ENCODE results near the gene ELOB.

The ELOB gene

GRCh38 chr16:2728034-2728433 is 49.0 kb downstream of the ELOB start:
- Histone ChIP-seq H3K4me2 (ENCODE audit: low read length) (no peak overlapping the region), H3K23ac (ENCODE audit: low read length) (no peak overlapping the region), H3K18ac (ENCODE audit: low read length) (no peak overlapping the region), H3K27me3 (ENCODE audit: insufficient read depth, low read length) (no peaks in the 10 kb centered on the region), H3K9me3 (ENCODE audit: insufficient read depth, low read depth, low read length) (no peaks in the 10 kb centered on the region), H4K8ac (ENCODE audit: low read depth, low read length) (no peak overlapping the region), H2BK12ac (ENCODE audit: low read length) (no peak overlapping the region), H2BK120ac (ENCODE audit: insufficient read depth, low read length, poor library complexity) (no peak overlapping the region), H3K14ac (ENCODE audit: low read length) (no peak overlapping the region), H3K27ac (ENCODE audit: low read depth, low read length) (no peak overlapping the region), H3K79me2 (ENCODE audit: control insufficient read depth, insufficient read depth, low read length, poor library complexity) (no peaks in the 10 kb centered on the region), H3K4me3 (ENCODE audit: low read depth, low read length) (no peak overlapping the region), H3K4me1 (ENCODE audit: control insufficient read depth in 1 of 2, insufficient read depth in 2 of 2, low read length in 2 of 2) (no peaks in the 10 kb centered on the region), H3K9ac (ENCODE audit: low read length) (no peak overlapping the region), H4K12ac (ENCODE audit: low read depth, low read length) (no peak overlapping the region), H3K4ac (ENCODE audit: low read depth, low read length) (no peak overlapping the region), H2BK5ac (ENCODE audit: low read depth, low read length, poor library complexity) (no peak overlapping the region), H2AK5ac (ENCODE audit: low read length) (no peak overlapping the region), H2AFZ (ENCODE audit: insufficient read depth, low read length, poor library complexity) (no peak overlapping the region), H3K36me3 (ENCODE audit: control insufficient read depth in 1 of 2, insufficient read depth in 2 of 2, low read length in 2 of 2) (no peaks in the 10 kb centered on the region), H4K91ac (ENCODE audit: low read depth, low read length) (no peak overlapping the region), H3K79me1 (ENCODE audit: low read length) (no peaks in the 10 kb centered on the region)
- WGBS (ENCODE audit: extremely low coverage, insufficient coverage, insufficient read length) = no CpG with 5 or more reads among the region's 7 CpGs
- DNase-seq = no peak

- Histone ChIP-seq H3K18ac (ENCODE audit: low read length) (no peak overlapping the region), H3K4me2 (ENCODE audit: low read length) (no peak overlapping the region), H3K27me3 (ENCODE audit: insufficient read depth, low read length) (no peaks in the 10 kb centered on the region), H2BK12ac (ENCODE audit: low read length) (no peak overlapping the region), H2AFZ (ENCODE audit: insufficient read depth, low read length, poor library complexity) (no peak overlapping the region), H2BK5ac (ENCODE audit: low read depth, low read length, poor library complexity) (no peak overlapping the region), H4K91ac (ENCODE audit: low read depth, low read length) (no peak overlapping the region), H3K36me3 (ENCODE audit: control insufficient read depth in 1 of 2, insufficient read depth in 2 of 2, low read length in 2 of 2) (no peaks in the 10 kb centered on the region), H3K9ac (ENCODE audit: low read length) (no peak overlapping the region), H3K4ac (ENCODE audit: low read depth, low read length) (no peak overlapping the region), H3K9me3 (ENCODE audit: insufficient read depth, low read depth, low read length) (no peaks in the 10 kb centered on the region), H2AK5ac (ENCODE audit: low read length) (no peak overlapping the region), H3K23ac (ENCODE audit: low read length) (no peak overlapping the region), H3K4me1 (ENCODE audit: control insufficient read depth in 1 of 2, insufficient read depth in 2 of 2, low read length in 2 of 2) (no peaks in the 10 kb centered on the region), H3K27ac (ENCODE audit: low read depth, low read length) (no peak overlapping the region), H3K4me3 (ENCODE audit: low read depth, low read length) (no peak overlapping the region), H3K14ac (ENCODE audit: low read length) (no peak overlapping the region), H3K79me1 (ENCODE audit: low read length) (no peaks in the 10 kb centered on the region), H3K79me2 (ENCODE audit: control insufficient read depth, insufficient read depth, low read length, poor library complexity) (no peaks in the 10 kb centered on the region), H4K12ac (ENCODE audit: low read depth, low read length) (no peak overlapping the region), H4K8ac (ENCODE audit: low read depth, low read length) (no peak overlapping the region), H2BK120ac (ENCODE audit: insufficient read depth, low read length, poor library complexity) (no peak overlapping the region)
- WGBS (ENCODE audit: extremely low coverage, insufficient coverage, insufficient read length) = no CpG with 5 or more reads among the region's 5 CpGs
- DNase-seq = no peak
Measured at GRCh38 chr16:2726923-2727322, 50.2 kb downstream of the ELOB start.

GRCh38 chr16:2724816-2725348 is 52.2 kb downstream of the ELOB start:
- H2BK120ac ChIP-seq (ENCODE audit: insufficient read depth, low read length, poor library complexity) = no peak overlapping the region
- no peak overlapping the region for H3K18ac ChIP-seq (ENCODE audit: low read length)
- no peak overlapping the region for H4K91ac ChIP-seq (ENCODE audit: low read depth, low read length)
- H4K12ac ChIP-seq (ENCODE audit: low read depth, low read length) = no peak overlapping the region
- H3K9ac ChIP-seq (ENCODE audit: low read length) = no peak overlapping the region
- no peak overlapping the region for H3K4me3 ChIP-seq (ENCODE audit: low read depth, low read length)
- no peak overlapping the region for H2AK5ac ChIP-seq (ENCODE audit: low read length)
- H3K4ac ChIP-seq (ENCODE audit: low read depth, low read length) = no peak overlapping the region
- H3K4me1 ChIP-seq (ENCODE audit: control insufficient read depth in 1 of 2, insufficient read depth in 2 of 2, low read length in 2 of 2) = peaks cover 4% of the 10 kb centered on the region in 2 experiments
- H3K36me3 ChIP-seq (ENCODE audit: control insufficient read depth in 1 of 2, insufficient read depth in 2 of 2, low read length in 2 of 2) = no peaks in the 10 kb centered on the region
- H3K79me1 ChIP-seq (ENCODE audit: low read length) = no peaks in the 10 kb centered on the region
- H3K9me3 ChIP-seq (ENCODE audit: insufficient read depth, low read depth, low read length) = no peaks in the 10 kb centered on the region
- no peak overlapping the region for H3K4me2 ChIP-seq (ENCODE audit: low read length)
- H3K14ac ChIP-seq (ENCODE audit: low read length) = no peak overlapping the region
- no peak overlapping the region for H2AFZ ChIP-seq (ENCODE audit: insufficient read depth, low read length, poor library complexity)
- H3K79me2 ChIP-seq (ENCODE audit: control insufficient read depth, insufficient read depth, low read length, poor library complexity) = peaks cover 2% of the 10 kb centered on the region
- H3K27me3 ChIP-seq (ENCODE audit: insufficient read depth, low read length) = no peaks in the 10 kb centered on the region
- no peak overlapping the region for H3K23ac ChIP-seq (ENCODE audit: low read length)
- H2BK12ac ChIP-seq (ENCODE audit: low read length) = no peak overlapping the region
- no peak overlapping the region for H3K27ac ChIP-seq (ENCODE audit: low read depth, low read length)
- no peak for DNase-seq
- WGBS (ENCODE audit: extremely low coverage, insufficient coverage, insufficient read length) = no CpG with 5 or more reads among the region's 16 CpGs
- no peak overlapping the region for H2BK5ac ChIP-seq (ENCODE audit: low read depth, low read length, poor library complexity)
- no peak overlapping the region for H4K8ac ChIP-seq (ENCODE audit: low read depth, low read length)

GRCh38 chr16:2724088-2724676 is 52.9 kb downstream of the ELOB start:
- no peak overlapping the region for H4K91ac ChIP-seq (ENCODE audit: low read depth, low read length)

More at GRCh38 chr16:2724088-2724676, 52.9 kb downstream of the ELOB start:
- Histone ChIP-seq H4K8ac (ENCODE audit: low read depth, low read length) (no peak overlapping the region), H3K79me2 (ENCODE audit: control insufficient read depth, insufficient read depth, low read length, poor library complexity) (peaks cover 2% of the 10 kb centered on the region), H3K36me3 (ENCODE audit: control insufficient read depth in 1 of 2, insufficient read depth in 2 of 2, low read length in 2 of 2) (no peaks in the 10 kb centered on the region), H3K4ac (ENCODE audit: low read depth, low read length) (no peak overlapping the region), H2BK12ac (ENCODE audit: low read length) (no peak overlapping the region), H3K4me3 (ENCODE audit: low read depth, low read length) (no peak overlapping the region), H3K18ac (ENCODE audit: low read length) (no peak overlapping the region), H2AFZ (ENCODE audit: insufficient read depth, low read length, poor library complexity) (no peak overlapping the region), H3K9ac (ENCODE audit: low read length) (no peak overlapping the region), H3K14ac (ENCODE audit: low read length) (no peak overlapping the region), H3K4me1 (ENCODE audit: control insufficient read depth in 1 of 2, insufficient read depth in 2 of 2, low read length in 2 of 2) (peaks cover 11% of the 10 kb centered on the region in 2 experiments), H3K23ac (ENCODE audit: low read length) (peak overlapping the region; percentile 98), H3K27ac (ENCODE audit: low read depth, low read length) (no peak overlapping the region), H3K27me3 (ENCODE audit: insufficient read depth, low read length) (no peaks in the 10 kb centered on the region), H3K4me2 (ENCODE audit: low read length) (no peak overlapping the region), H2BK5ac (ENCODE audit: low read depth, low read length, poor library complexity) (no peak overlapping the region), H2AK5ac (ENCODE audit: low read length) (no peak overlapping the region), H4K12ac (ENCODE audit: low read depth, low read length) (no peak overlapping the region), H2BK120ac (ENCODE audit: insufficient read depth, low read length, poor library complexity) (no peak overlapping the region), H3K79me1 (ENCODE audit: low read length) (no peaks in the 10 kb centered on the region), H3K9me3 (ENCODE audit: insufficient read depth, low read depth, low read length) (no peaks in the 10 kb centered on the region)
- no peak for DNase-seq
- no CpG with 5 or more reads among the region's 7 CpGs for WGBS (ENCODE audit: extremely low coverage, insufficient coverage, insufficient read length)

All from trophoblast cell (in vitro differentiated cells and primary cell).